Lower leg skin (tissue), 4 donors: Measurements from ENCODE around the gene CYP19A1. TPM values are rescaled to one million over a fixed set of nuclear protein-coding genes. Genes with fewer than 3 reads are reported as not detected.

Experiments
- DNase-seq, 2 donors: peaks; one replicate each; pipeline ENCODE4 v3.0.0-alpha.2; 2019; ENCODE audit warnings: low spot score in 2 of 2
- H3K4me3 ChIP-seq: fragments of 200-600 bp; sonication (generic); 2 replicates; pipeline ENCODE4 v1.5.1; 2017; ENCODE audit warnings: mild to moderate bottlenecking, low read depth; ENCODE audit not compliant: poor library complexity, severe bottlenecking
- CTCF ChIP-seq, 3 donors: fragments of 450-650 bp; IDR thresholded peaks; one replicate each; pipeline ENCODE4 v1.5.1; 2016; ENCODE audit warnings: antibody characterized with exemption in 3 of 3, mild to moderate bottlenecking in 3 of 3, moderate library complexity in 2 of 3
- POLR2A ChIP-seq, 2 donors: fragments of 450-650 bp; IDR thresholded peaks; one replicate each; pipeline ENCODE4 v1.6.1; 2016 to 2017; ENCODE audit warnings: antibody characterized with exemption in 2 of 2, mild to moderate bottlenecking in 1 of 2, moderate library complexity in 1 of 2
- WGBS, 2 donors: methylation state at CpG; one replicate each; pipeline ENCODE4 v1.1.5; 2018; 5-methylcytosine and 5-hydroxymethylcytosine counted together
- intact Hi-C: fragments of 100-400 bp; cut with DNase I; formaldehyde crosslinking; loops from one replicate; pipeline ENCODE4 v1.15.0; 2023; ENCODE audit warnings: low total_unique reads
- total RNA-seq, 4 donors: library from RNA; depleted of rRNA; stranded (reverse); fragments of >200 nt; gene quantifications; one replicate each; pipeline ENCODE4 v1.1.0, GENCODE V29; 2016

CYP19A1 gene
- total RNA-seq, 4 donors from 2014 or later = 0.51 to 6.2 (median 2.6) TPM

GRCh38 chr15:51356983-51357382 is 18.6 kb upstream of the CYP19A1 start:
- no peak overlapping the region for H3K4me3 ChIP-seq
- WGBS, 2 donors = 90 to 93% methylated on average over 6 of the region's 6 CpGs
- DNase-seq = no peak
- TF ChIP-seq CTCF (IDR thresholded peaks at IDR 0.05) = no peak
- no peak for TF ChIP-seq POLR2A (IDR thresholded peaks at IDR 0.05)
- intact Hi-C loops = no loop called here

- no peak overlapping the region for H3K4me3 ChIP-seq
- intact Hi-C loops = no loop called here
- DNase-seq = no peak
- no peak for TF ChIP-seq CTCF (IDR thresholded peaks at IDR 0.05)
- WGBS, 2 donors = 89 to 98% methylated on average over 5 of the region's 5 CpGs
These were observed 17.8 kb upstream of the CYP19A1 start for GRCh38 chr15:51356147-51356546.

DNA sequence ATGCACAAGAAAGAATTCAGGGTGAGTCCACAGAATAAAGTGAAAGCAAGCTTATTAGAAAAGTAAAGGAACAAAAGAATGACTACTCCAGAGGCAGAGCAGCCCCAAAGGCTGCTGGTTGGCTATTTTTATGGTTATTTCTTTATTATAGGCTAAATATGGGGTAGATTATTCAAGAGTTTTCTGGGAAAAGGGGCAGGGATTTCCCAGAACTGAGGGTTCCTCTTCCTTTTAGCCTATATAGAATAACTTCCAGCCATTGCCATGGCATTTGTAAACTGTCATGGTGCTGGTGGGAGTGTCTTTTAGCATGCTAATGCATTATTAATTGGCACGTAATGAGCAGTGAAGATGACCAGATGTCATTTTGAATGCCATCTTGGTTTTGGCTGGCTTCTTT is 16.7 kb upstream of the CYP19A1 start:
- WGBS, 2 donors = 82 to 91% methylated on average over 1 of the region's 1 CpG
- DNase-seq = no peak
- intact Hi-C loops = no loop called here
- no peak overlapping the region for H3K4me3 ChIP-seq
- TF ChIP-seq CTCF (IDR thresholded peaks at IDR 0.05) (no peak), POLR2A (IDR thresholded peaks at IDR 0.05) (no peak)

DNA sequence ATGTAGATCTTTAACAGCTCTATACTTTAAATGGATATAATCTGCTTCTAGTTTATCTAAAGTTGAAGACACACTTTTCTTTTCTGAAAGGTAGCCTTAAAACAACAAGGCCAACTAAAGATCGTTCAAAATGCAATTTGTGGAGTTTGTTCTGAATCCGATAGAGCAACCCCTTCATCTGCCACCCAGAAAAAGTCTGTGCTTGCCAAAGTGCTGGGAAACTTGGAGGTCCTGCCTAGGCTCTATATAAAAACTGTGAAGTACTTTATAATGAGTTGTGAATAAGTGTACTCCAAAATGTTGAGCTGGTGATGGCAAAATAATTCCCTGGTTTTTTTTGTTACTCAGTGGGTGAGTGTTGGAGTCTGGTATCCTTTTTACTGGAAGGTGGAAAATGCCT is 15.6 kb upstream of the CYP19A1 start:
- intact Hi-C loops = no loop called here
- no peak overlapping the region for H3K4me3 ChIP-seq
- TF ChIP-seq POLR2A (IDR thresholded peaks at IDR 0.05) (no peak), CTCF (IDR thresholded peaks at IDR 0.05) (no peak)
- no peak for DNase-seq
- WGBS, 2 donors = 54 to 64% methylated on average over 2 of the region's 2 CpGs

GRCh38 chr15:51350723-51351122 is 12.3 kb upstream of the CYP19A1 start:
- intact Hi-C loops = no loop called here
- DNase-seq = no peak
- H3K4me3 ChIP-seq = no peak overlapping the region
- TF ChIP-seq POLR2A (IDR thresholded peaks at IDR 0.05) = no peak
- TF ChIP-seq CTCF (IDR thresholded peaks at IDR 0.05) = no peak
- WGBS, 2 donors = 87 to 93% methylated on average over 3 of the region's 3 CpGs

- TF ChIP-seq CTCF (IDR thresholded peaks at IDR 0.05) (no peak), POLR2A (IDR thresholded peaks at IDR 0.05) (no peak)
- no peak for DNase-seq
- WGBS, 2 donors = 35 to 39% methylated on average over 4 of the region's 4 CpGs
- intact Hi-C loops = no loop called here
- H3K4me3 ChIP-seq = no peak overlapping the region
These were observed 10.9 kb upstream of the CYP19A1 start for GRCh38 chr15:51349156-51349844.
